ENCODE results near the gene IL1RAP.

Gene IL1RAP

GRCh38 chr3:190614226-190615059 is 100.6 kb downstream of the IL1RAP start:
- WGBS, 2 experiments (ENCODE audit: insufficient coverage in 2 of 2): 65 to 84% methylated on average over 4 to 5 of the region's 11 CpGs
- no peak overlapping the region for H3K27ac ChIP-seq (ENCODE audit: low read depth, low read length, severe bottlenecking)
- H3K4me1 ChIP-seq (ENCODE audit: control insufficient read depth, insufficient read depth, low read length, poor library complexity, severe bottlenecking): no peaks in the 10 kb centered on the region
- H3K9me3 ChIP-seq (ENCODE audit: control insufficient read depth, low read length): no peaks in the 10 kb centered on the region
- no peaks in the 10 kb centered on the region for H3K36me3 ChIP-seq (ENCODE audit: control insufficient read depth, insufficient read depth, low read length)
- no peak overlapping the region for H3K4me3 ChIP-seq (ENCODE audit: extremely low read depth, insufficient read depth, low read length, poor library complexity, severe bottlenecking)

- H3K9me3 ChIP-seq (ENCODE audit: control insufficient read depth, low read length): no peaks in the 10 kb centered on the region
- H3K4me1 ChIP-seq (ENCODE audit: control insufficient read depth, insufficient read depth, low read length, poor library complexity, severe bottlenecking): no peaks in the 10 kb centered on the region
- no CpG with 5 or more reads among the region's 1 CpG for WGBS, 2 experiments (ENCODE audit: insufficient coverage in 2 of 2)
- no peaks in the 10 kb centered on the region for H3K36me3 ChIP-seq (ENCODE audit: control insufficient read depth, insufficient read depth, low read length)
- no peak overlapping the region for H3K4me3 ChIP-seq (ENCODE audit: extremely low read depth, insufficient read depth, low read length, poor library complexity, severe bottlenecking)
- no peak overlapping the region for H3K27ac ChIP-seq (ENCODE audit: low read depth, low read length, severe bottlenecking)
These were observed 101.1 kb downstream of the IL1RAP start for GRCh38 chr3:190615060-190615384.

GRCh38 chr3:190615607-190616006 is 101.7 kb downstream of the IL1RAP start:
- no peak overlapping the region for H3K27ac ChIP-seq (ENCODE audit: low read depth, low read length, severe bottlenecking)

GRCh38 chr3:190616637-190617036 is 102.8 kb downstream of the IL1RAP start:
- H3K9me3 ChIP-seq (ENCODE audit: control insufficient read depth, low read length): no peaks in the 10 kb centered on the region
- 56 to 65% methylated on average over 3 of the region's 6 CpGs for WGBS, 2 experiments (ENCODE audit: insufficient coverage in 2 of 2)
- H3K4me1 ChIP-seq (ENCODE audit: control insufficient read depth, insufficient read depth, low read length, poor library complexity, severe bottlenecking): no peaks in the 10 kb centered on the region
- H3K27ac ChIP-seq (ENCODE audit: low read depth, low read length, severe bottlenecking): no peak overlapping the region
- H3K36me3 ChIP-seq (ENCODE audit: control insufficient read depth, insufficient read depth, low read length): no peaks in the 10 kb centered on the region
- H3K4me3 ChIP-seq (ENCODE audit: extremely low read depth, insufficient read depth, low read length, poor library complexity, severe bottlenecking): no peak overlapping the region

More at GRCh38 chr3:190615607-190616006, 101.7 kb downstream of the IL1RAP start:
- Histone ChIP-seq H3K36me3 (ENCODE audit: control insufficient read depth, insufficient read depth, low read length) (no peaks in the 10 kb centered on the region), H3K4me3 (ENCODE audit: extremely low read depth, insufficient read depth, low read length, poor library complexity, severe bottlenecking) (no peak overlapping the region), H3K9me3 (ENCODE audit: control insufficient read depth, low read length) (no peaks in the 10 kb centered on the region), H3K4me1 (ENCODE audit: control insufficient read depth, insufficient read depth, low read length, poor library complexity, severe bottlenecking) (no peaks in the 10 kb centered on the region)
- WGBS, 2 experiments (ENCODE audit: insufficient coverage in 2 of 2): no CpG with 5 or more reads among the region's 1 CpG

GRCh38 chr3:190617185-190617584 is 103.3 kb downstream of the IL1RAP start:
- 57% methylated on average over 2 of the region's 3 CpGs; no CpG with 5 or more reads in 1 of the 2 experiments for WGBS, 2 experiments (ENCODE audit: insufficient coverage in 2 of 2)
- no peaks in the 10 kb centered on the region for H3K36me3 ChIP-seq (ENCODE audit: control insufficient read depth, insufficient read depth, low read length)
- H3K9me3 ChIP-seq (ENCODE audit: control insufficient read depth, low read length): no peaks in the 10 kb centered on the region
- H3K4me3 ChIP-seq (ENCODE audit: extremely low read depth, insufficient read depth, low read length, poor library complexity, severe bottlenecking): no peak overlapping the region
- no peak overlapping the region for H3K27ac ChIP-seq (ENCODE audit: low read depth, low read length, severe bottlenecking)
- H3K4me1 ChIP-seq (ENCODE audit: control insufficient read depth, insufficient read depth, low read length, poor library complexity, severe bottlenecking): no peaks in the 10 kb centered on the region

GRCh38 chr3:190618330-190619030 is 104.6 kb downstream of the IL1RAP start:
- no peak overlapping the region for H3K4me3 ChIP-seq (ENCODE audit: extremely low read depth, insufficient read depth, low read length, poor library complexity, severe bottlenecking)
- no peaks in the 10 kb centered on the region for H3K4me1 ChIP-seq (ENCODE audit: control insufficient read depth, insufficient read depth, low read length, poor library complexity, severe bottlenecking)
- no peak overlapping the region for H3K27ac ChIP-seq (ENCODE audit: low read depth, low read length, severe bottlenecking)
- WGBS, 2 experiments (ENCODE audit: insufficient coverage in 2 of 2): 95 to 97% methylated on average over 4 of the region's 8 CpGs
- H3K9me3 ChIP-seq (ENCODE audit: control insufficient read depth, low read length): no peaks in the 10 kb centered on the region
- no peaks in the 10 kb centered on the region for H3K36me3 ChIP-seq (ENCODE audit: control insufficient read depth, insufficient read depth, low read length)

- 71% methylated on average over 4 of the region's 5 CpGs; no CpG with 5 or more reads in 1 of the 2 experiments for WGBS, 2 experiments (ENCODE audit: insufficient coverage in 2 of 2)
- Histone ChIP-seq H3K9me3 (ENCODE audit: control insufficient read depth, low read length) (no peaks in the 10 kb centered on the region), H3K36me3 (ENCODE audit: control insufficient read depth, insufficient read depth, low read length) (no peaks in the 10 kb centered on the region), H3K27ac (ENCODE audit: low read depth, low read length, severe bottlenecking) (no peak overlapping the region), H3K4me3 (ENCODE audit: extremely low read depth, insufficient read depth, low read length, poor library complexity, severe bottlenecking) (no peak overlapping the region), H3K4me1 (ENCODE audit: control insufficient read depth, insufficient read depth, low read length, poor library complexity, severe bottlenecking) (no peaks in the 10 kb centered on the region)
These were observed 105.5 kb downstream of the IL1RAP start for GRCh38 chr3:190619353-190619752.

- no peak overlapping the region for H3K27ac ChIP-seq (ENCODE audit: low read depth, low read length, severe bottlenecking)
- H3K4me1 ChIP-seq (ENCODE audit: control insufficient read depth, insufficient read depth, low read length, poor library complexity, severe bottlenecking): no peaks in the 10 kb centered on the region
- H3K36me3 ChIP-seq (ENCODE audit: control insufficient read depth, insufficient read depth, low read length): no peaks in the 10 kb centered on the region
- no peak overlapping the region for H3K4me3 ChIP-seq (ENCODE audit: extremely low read depth, insufficient read depth, low read length, poor library complexity, severe bottlenecking)
- no CpG with 5 or more reads among the region's 2 CpGs for WGBS, 2 experiments (ENCODE audit: insufficient coverage in 2 of 2)
- no peaks in the 10 kb centered on the region for H3K9me3 ChIP-seq (ENCODE audit: control insufficient read depth, low read length)
These were observed 105.9 kb downstream of the IL1RAP start for GRCh38 chr3:190619761-190620160.

GRCh38 chr3:190620886-190621608 is 107.2 kb downstream of the IL1RAP start:
- WGBS, 2 experiments (ENCODE audit: insufficient coverage in 2 of 2): no CpG with 5 or more reads among the region's 1 CpG

GRCh38 chr3:190621927-190622326 is 108.0 kb downstream of the IL1RAP start:
- no CpG with 5 or more reads among the region's 3 CpGs for WGBS, 2 experiments (ENCODE audit: insufficient coverage in 2 of 2)
- Histone ChIP-seq H3K36me3 (ENCODE audit: control insufficient read depth, insufficient read depth, low read length) (no peaks in the 10 kb centered on the region), H3K4me3 (ENCODE audit: extremely low read depth, insufficient read depth, low read length, poor library complexity, severe bottlenecking) (no peak overlapping the region), H3K4me1 (ENCODE audit: control insufficient read depth, insufficient read depth, low read length, poor library complexity, severe bottlenecking) (no peaks in the 10 kb centered on the region), H3K9me3 (ENCODE audit: control insufficient read depth, low read length) (no peaks in the 10 kb centered on the region), H3K27ac (ENCODE audit: low read depth, low read length, severe bottlenecking) (no peak overlapping the region)

More at GRCh38 chr3:190620886-190621608, 107.2 kb downstream of the IL1RAP start:
- no peak overlapping the region for H3K27ac ChIP-seq (ENCODE audit: low read depth, low read length, severe bottlenecking)
- no peaks in the 10 kb centered on the region for H3K4me1 ChIP-seq (ENCODE audit: control insufficient read depth, insufficient read depth, low read length, poor library complexity, severe bottlenecking)
- H3K9me3 ChIP-seq (ENCODE audit: control insufficient read depth, low read length): no peaks in the 10 kb centered on the region
- no peaks in the 10 kb centered on the region for H3K36me3 ChIP-seq (ENCODE audit: control insufficient read depth, insufficient read depth, low read length)
- H3K4me3 ChIP-seq (ENCODE audit: extremely low read depth, insufficient read depth, low read length, poor library complexity, severe bottlenecking): no peak overlapping the region

Measured in mesodermal cell (in vitro differentiated cells).